Smooth muscle cell (in vitro differentiated cells): ENCODE results near the gene LINC00237. TPM values are rescaled to one million over a fixed set of nuclear protein-coding genes. Genes with fewer than 3 reads are reported as not detected.

Experiments used
- DNase-seq: peaks from one replicate; lab custom pipeline; 2025; ENCODE audit not compliant: unreplicated experiment; lab: John Stamatoyannopoulos, UW
- H2AFZ ChIP-seq: fragments of 200-600 bp; sonication (generic); 2 replicates; pipeline ENCODE4 v1.6.0; 2016; ENCODE audit warnings: antibody characterized with exemption, low read depth, mild to moderate bottlenecking
- H3F3A ChIP-seq: fragments of 200-600 bp; sonication (generic); 2 replicates; pipeline ENCODE4 v1.6.0; 2017; ENCODE audit warnings: antibody characterized with exemption, low read depth
- H3K27ac ChIP-seq: fragments of 200-600 bp; sonication (generic); 2 replicates; pipeline ENCODE4 v1.5.1; 2016; ENCODE audit warnings: low read depth, mild to moderate bottlenecking
- H3K27me3 ChIP-seq: fragments of 200-600 bp; sonication (generic); 2 replicates; pipeline ENCODE4 v1.6.1; 2016; ENCODE audit warnings: low read depth, mild to moderate bottlenecking
- H3K36me3 ChIP-seq: fragments of 200-600 bp; sonication (generic); 2 replicates; pipeline ENCODE4 v1.5.1; 2016; ENCODE audit warnings: low read depth
- H3K4me1 ChIP-seq: fragments of 200-600 bp; sonication (generic); 2 replicates; pipeline ENCODE4 v1.5.1; 2016; ENCODE audit warnings: low read depth
- H3K4me2 ChIP-seq: fragments of 200-600 bp; sonication (generic); 2 replicates; pipeline ENCODE4 v1.6.0; 2016; ENCODE audit warnings: mild to moderate bottlenecking
- H3K4me3 ChIP-seq: fragments of 200-600 bp; sonication (generic); 2 replicates; pipeline ENCODE4 v1.5.1; 2016; ENCODE audit warnings: mild to moderate bottlenecking
- H3K79me2 ChIP-seq: fragments of 200-600 bp; sonication (generic); 2 replicates; pipeline ENCODE4 v1.6.0; 2016; ENCODE audit warnings: low read depth, mild to moderate bottlenecking
- H3K9ac ChIP-seq: fragments of 200-600 bp; sonication (generic); 2 replicates; pipeline ENCODE4 v1.6.0; 2016; ENCODE audit warnings: low read depth
- H3K9me3 ChIP-seq: fragments of 200-600 bp; sonication (generic); replicated peaks from 2 replicates; pipeline ENCODE4 v1.5.1; 2016; ENCODE audit warnings: low read depth
- H4K20me1 ChIP-seq: fragments of 200-600 bp; sonication (generic); 2 replicates; pipeline ENCODE4 v1.6.0; 2016; ENCODE audit warnings: low read depth
- CTCF ChIP-seq: fragments of 200-600 bp; sonication (generic); IDR thresholded peaks from 2 replicates; pipeline ENCODE4 v1.5.1; 2017; ENCODE audit warnings: borderline replicate concordance, mild to moderate bottlenecking, antibody characterized with exemption; ENCODE audit not compliant: insufficient read depth, poor library complexity, severe bottlenecking
- WGBS: methylation state at CpG from one replicate; pipeline ENCODE4 v1.1.7; 2016; ENCODE audit warnings: low lambda C conversion rate; 5-methylcytosine and 5-hydroxymethylcytosine counted together
- polyA plus RNA-seq: library from polyadenylated mRNA; unstranded; fragments of >200 nt; fragmentation: Nextera tagmentation; extraction: Ambion mirVana; gene quantifications from 2 replicates; pipeline ENCODE4 v1.2.1, GENCODE V29; 2016
- total RNA-seq: library from RNA; depleted of rRNA; stranded (reverse); fragments of >200 nt; gene quantifications from 2 replicates; pipeline ENCODE4 v1.2.3, GENCODE V29; 2014

Gene LINC00237
- total and polyA plus RNA-seq, 2 experiments from 2014 or later, result not detected

GRCh38 chr20:21067255-21067654 lies 38.9 kb downstream of the LINC00237 start:
- H3F3A ChIP-seq, result no peaks in the 10 kb centered on the region

GRCh38 chr20:21064924-21065323 lies 41.2 kb downstream of the LINC00237 start:
- H3K79me2 ChIP-seq, result no peaks in the 10 kb centered on the region
- H3K4me3 ChIP-seq, result no peak overlapping the region
- peaks cover 4% of the 10 kb centered on the region for H3K27me3 ChIP-seq
- H4K20me1 ChIP-seq, result no peaks in the 10 kb centered on the region
- DNase-seq, result no peak
- no peaks in the 10 kb centered on the region for H3K9me3 ChIP-seq
- no peak for TF ChIP-seq CTCF
- no peak overlapping the region for H3K9ac ChIP-seq
- H3K36me3 ChIP-seq, result no peaks in the 10 kb centered on the region
- H2AFZ ChIP-seq, result no peak overlapping the region
- no peak overlapping the region for H3K27ac ChIP-seq
- H3K4me1 ChIP-seq, result no peaks in the 10 kb centered on the region
- H3F3A ChIP-seq, result no peaks in the 10 kb centered on the region
- H3K4me2 ChIP-seq, result no peak overlapping the region

More at GRCh38 chr20:21067255-21067654, 38.9 kb downstream of the LINC00237 start:
- TF ChIP-seq CTCF, result no peak
- no peak overlapping the region for H3K4me3 ChIP-seq
- H3K4me2 ChIP-seq, result no peak overlapping the region
- no peaks in the 10 kb centered on the region for H3K36me3 ChIP-seq
- 63% methylated on average over 1 of the region's 1 CpG for WGBS
- H2AFZ ChIP-seq, result no peak overlapping the region
- no peaks in the 10 kb centered on the region for H3K4me1 ChIP-seq
- H3K79me2 ChIP-seq, result no peaks in the 10 kb centered on the region
- no peaks in the 10 kb centered on the region for H4K20me1 ChIP-seq
- H3K9me3 ChIP-seq, result no peaks in the 10 kb centered on the region
- DNase-seq, result no peak
- peaks cover 4% of the 10 kb centered on the region for H3K27me3 ChIP-seq
- H3K27ac ChIP-seq, result no peak overlapping the region
- H3K9ac ChIP-seq, result no peak overlapping the region

- Histone ChIP-seq H3K9ac (no peak overlapping the region), H3K27ac (no peak overlapping the region), H3K79me2 (no peaks in the 10 kb centered on the region), H3K9me3 (no peaks in the 10 kb centered on the region), H3K36me3 (no peaks in the 10 kb centered on the region), H3F3A (no peaks in the 10 kb centered on the region), H3K4me3 (no peak overlapping the region), H3K4me1 (no peaks in the 10 kb centered on the region), H2AFZ (no peak overlapping the region), H3K27me3 (peaks cover 3% of the 10 kb centered on the region), H4K20me1 (no peaks in the 10 kb centered on the region), H3K4me2 (no peak overlapping the region)
- no peak for DNase-seq
- 95% methylated on average over 7 of the region's 7 CpGs for WGBS
- no peak for TF ChIP-seq CTCF
Measured at GRCh38 chr20:21063276-21063675, 42.9 kb downstream of the LINC00237 start.

- H3K9ac ChIP-seq, result no peak overlapping the region
- H3K4me2 ChIP-seq, result no peak overlapping the region
- no peak for DNase-seq
- no peaks in the 10 kb centered on the region for H3F3A ChIP-seq
- H4K20me1 ChIP-seq, result no peaks in the 10 kb centered on the region
- H3K9me3 ChIP-seq, result no peaks in the 10 kb centered on the region
- TF ChIP-seq CTCF, result no peak
- WGBS, result 25% methylated on average over 10 of the region's 10 CpGs
- H3K4me3 ChIP-seq, result no peak overlapping the region
- H3K36me3 ChIP-seq, result no peaks in the 10 kb centered on the region
- H3K4me1 ChIP-seq, result peaks cover 12% of the 10 kb centered on the region
- no peaks in the 10 kb centered on the region for H3K79me2 ChIP-seq
- H2AFZ ChIP-seq, result no peak overlapping the region
- no peaks in the 10 kb centered on the region for H3K27me3 ChIP-seq
- H3K27ac ChIP-seq, result no peak overlapping the region
Measured at GRCh38 chr20:21053002-21053762, 53.0 kb downstream of the LINC00237 start.
